Renal cortex interstitium (tissue), 15 donors: Measurements from ENCODE around the gene PDE6C. TPM values are rescaled to one million over a fixed set of nuclear protein-coding genes. Genes with fewer than 3 reads are reported as not detected.

Experiments used
- DNase-seq, 11 donors: peaks; one replicate each; pipeline ENCODE4 v3.0.0-alpha.2; 2013; ENCODE audit warnings: low read depth in 9 of 11, low spot score in 4 of 11; ENCODE audit errors: extremely low read depth in 1 of 11
- long read RNA-seq, 16 experiments: transcript quantifications; one replicate each; lab custom pipeline, GENCODE V29; 2026
- polyA plus RNA-seq, 3 donors: library from polyadenylated mRNA; unstranded; fragments of 120-200 nt; gene quantifications; one replicate each; pipeline ENCODE4 v1.2.1, GENCODE V29; 2013; ENCODE audit not compliant: insufficient read length in 3 of 3

The PDE6C gene
- 1 to 10 TPM in 1 of 3 donors, under 1 TPM in 2; 0.40 to 1.1 (median 0.69) TPM for polyA plus RNA-seq
- long read RNA-seq, donor 1, result 0 reads
- long read RNA-seq, donor 2, result 0 reads
- long read RNA-seq, donor 3, result 0 reads
- long read RNA-seq, donor 4, result 0 reads
- long read RNA-seq, donor 5, result 0 reads
- long read RNA-seq, donor 6, result 0 reads
- long read RNA-seq, donor 7, result 0 reads
- long read RNA-seq, donor 8, result 0 reads
- long read RNA-seq, donor 9, result 0 reads
- long read RNA-seq, donor 10, result 0 reads
- long read RNA-seq, donor 11, result 0 reads
- long read RNA-seq, donor 12, result 0 reads
- long read RNA-seq, donor 13, result 0 reads
- long read RNA-seq, donor 14, result 0 reads
- long read RNA-seq, donor 15, result 0 reads
- long read RNA-seq, donor 16, result 0 reads

DNA sequence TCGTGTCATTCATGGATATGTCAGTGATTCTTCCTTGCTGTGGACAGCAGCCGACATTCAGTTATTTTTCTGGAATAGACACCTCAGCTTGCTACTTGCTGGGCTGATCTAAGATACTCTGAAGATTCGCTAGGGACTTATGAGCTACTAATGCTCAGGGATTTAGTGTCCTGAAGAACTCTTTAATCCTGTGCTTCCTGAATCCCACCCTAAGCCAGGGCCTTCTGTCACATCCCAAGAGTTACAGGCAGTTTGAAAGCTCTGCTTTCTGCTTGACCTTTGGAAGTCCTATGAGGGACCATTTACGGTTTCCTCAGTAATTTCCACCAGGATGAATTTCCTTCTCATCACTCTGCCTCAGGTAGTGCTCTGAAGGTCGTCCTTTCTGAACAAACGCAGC, at the start of gene PDE6C:
Gene PDE6C (plus strand): TSS at position 227 of the 400 bp plus-strand sequence. CDS start 189 bp downstream, outside the sequence.
- DNase-seq, result no peak

DNA sequence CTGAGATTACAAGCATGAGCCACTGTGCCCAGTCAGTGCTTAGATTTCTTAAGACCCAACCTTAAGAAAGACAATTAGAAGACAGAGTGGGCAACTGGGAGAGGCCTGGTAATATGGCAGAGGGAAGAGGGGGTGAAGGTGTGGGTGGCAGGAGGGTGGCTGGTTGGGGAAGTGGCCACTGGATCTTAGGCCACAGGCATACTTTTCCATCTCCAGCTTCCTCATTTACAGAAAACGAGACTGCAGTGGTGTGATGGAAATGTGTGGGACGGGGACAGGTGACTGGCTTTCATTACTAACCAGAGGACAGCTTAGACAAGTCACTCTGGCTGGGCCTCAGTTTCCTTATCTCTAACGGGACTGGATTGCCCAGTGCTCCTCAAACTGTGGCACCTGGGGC, 46.9 kb upstream of the PDE6C start:
- DNase-seq, result no peak

DNA sequence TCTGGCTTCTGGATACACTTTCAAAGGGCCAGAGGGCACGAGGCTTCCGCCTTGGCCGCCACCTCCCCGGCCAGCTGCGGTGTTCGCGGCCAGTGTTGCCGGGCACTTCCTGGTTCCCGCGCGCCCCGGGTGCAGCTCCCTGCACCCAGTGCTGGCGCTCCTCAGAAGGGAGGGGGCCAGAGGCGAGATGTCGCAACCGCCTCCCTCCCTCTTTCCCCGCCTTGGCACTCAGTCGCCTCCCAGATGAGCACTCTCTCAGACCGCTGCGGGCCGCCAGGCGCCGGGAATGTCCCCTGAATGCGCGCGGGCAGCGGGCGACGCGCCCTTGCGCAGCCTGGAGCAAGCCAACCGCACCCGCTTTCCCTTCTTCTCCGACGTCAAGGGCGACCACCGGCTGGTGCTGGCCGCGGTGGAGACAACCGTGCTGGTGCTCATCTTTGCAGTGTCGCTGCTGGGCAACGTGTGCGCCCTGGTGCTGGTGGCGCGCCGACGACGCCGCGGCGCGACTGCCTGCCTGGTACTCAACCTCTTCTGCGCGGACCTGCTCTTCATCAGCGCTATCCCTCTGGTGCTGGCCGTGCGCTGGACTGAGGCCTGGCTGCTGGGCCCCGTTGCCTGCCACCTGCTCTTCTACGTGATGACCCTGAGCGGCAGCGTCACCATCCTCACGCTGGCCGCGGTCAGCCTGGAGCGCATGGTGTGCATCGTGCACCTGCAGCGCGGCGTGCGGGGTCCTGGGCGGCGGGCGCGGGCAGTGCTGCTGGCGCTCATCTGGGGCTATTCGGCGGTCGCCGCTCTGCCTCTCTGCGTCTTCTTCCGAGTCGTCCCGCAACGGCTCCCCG, 45.7 kb upstream of the PDE6C start, which contains the start of gene FFAR4:
Gene FFAR4 (plus strand): TSS at position 231 of the 842 bp plus-strand sequence. CDS start 56 bp downstream, at position 287.
- DNase-seq, result no peak

DNA sequence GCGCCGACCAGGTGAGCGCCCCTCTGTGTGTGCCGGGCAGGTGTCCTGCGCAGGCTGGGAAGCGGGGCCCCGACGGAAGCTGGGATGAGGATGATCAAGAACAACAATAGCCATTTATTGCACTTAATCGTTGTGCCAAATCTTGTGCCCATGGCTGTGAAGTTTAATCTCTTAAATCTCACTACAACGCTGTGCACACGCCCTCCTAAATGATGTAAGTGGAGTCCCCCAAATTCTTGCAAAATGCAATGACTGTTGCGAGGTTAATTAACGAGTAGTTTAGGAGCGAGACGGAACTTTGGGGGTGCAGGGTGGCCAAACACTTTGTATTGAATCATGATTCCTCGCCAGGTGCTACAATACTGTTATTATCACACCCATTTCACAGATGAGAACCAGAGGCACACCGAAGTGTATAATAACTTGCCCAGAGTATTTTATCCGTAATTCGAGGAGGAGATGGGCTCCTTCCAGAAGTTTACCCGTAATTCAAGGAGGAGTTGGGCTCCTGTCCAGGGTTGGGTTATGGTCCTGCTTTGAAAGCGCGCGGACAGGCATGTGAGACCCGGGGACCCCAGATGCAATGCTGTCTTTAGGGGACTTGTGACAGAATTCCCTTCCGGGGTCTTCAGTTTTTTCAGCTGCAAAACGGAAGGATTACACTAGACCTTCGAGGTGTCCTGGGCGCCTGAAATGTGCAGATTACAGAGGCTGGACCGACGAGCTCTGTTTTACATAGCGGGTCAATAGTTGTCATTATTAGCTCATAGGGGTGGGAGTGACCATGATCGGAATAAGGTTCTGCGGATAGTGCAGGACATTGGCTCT, 44.8 kb upstream of the PDE6C start:
- no peak for DNase-seq

DNA sequence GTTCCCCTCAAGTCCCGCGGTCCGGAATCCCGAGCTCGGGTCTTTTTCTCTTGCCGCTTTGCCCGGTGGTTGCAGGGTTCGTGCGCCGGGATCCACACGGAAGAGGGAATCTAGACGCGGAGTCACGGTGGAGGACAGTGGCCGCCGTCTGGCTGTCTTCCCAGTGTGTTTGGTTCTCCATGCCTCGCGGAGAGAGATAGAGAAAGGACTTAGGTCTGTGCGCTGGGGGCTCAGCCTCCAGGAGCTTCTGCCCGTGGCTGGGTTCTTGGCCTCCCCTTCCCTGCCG, 44.3 kb upstream of the PDE6C start:
- DNase-seq, result no peak

DNA sequence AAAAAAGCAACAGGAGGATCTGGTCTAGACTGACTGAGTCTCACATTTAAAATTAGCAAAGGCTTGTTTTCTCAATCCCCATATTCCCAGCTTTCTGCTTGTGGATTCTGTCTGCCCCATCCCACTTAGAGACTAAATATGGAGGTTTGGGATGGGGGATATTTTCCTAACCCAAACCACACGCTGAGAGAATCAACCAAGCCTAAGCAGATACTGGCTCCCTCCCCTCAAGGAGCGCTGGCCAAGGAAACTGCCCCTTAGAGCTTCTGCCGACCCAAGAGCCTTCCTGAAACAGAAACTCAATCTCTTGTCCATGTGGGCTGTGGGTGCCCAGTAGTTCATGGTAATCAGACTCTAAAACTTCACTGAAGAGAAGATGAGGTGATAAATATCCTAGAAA, 42.0 kb upstream of the PDE6C start:
- DNase-seq, result no peak

DNA sequence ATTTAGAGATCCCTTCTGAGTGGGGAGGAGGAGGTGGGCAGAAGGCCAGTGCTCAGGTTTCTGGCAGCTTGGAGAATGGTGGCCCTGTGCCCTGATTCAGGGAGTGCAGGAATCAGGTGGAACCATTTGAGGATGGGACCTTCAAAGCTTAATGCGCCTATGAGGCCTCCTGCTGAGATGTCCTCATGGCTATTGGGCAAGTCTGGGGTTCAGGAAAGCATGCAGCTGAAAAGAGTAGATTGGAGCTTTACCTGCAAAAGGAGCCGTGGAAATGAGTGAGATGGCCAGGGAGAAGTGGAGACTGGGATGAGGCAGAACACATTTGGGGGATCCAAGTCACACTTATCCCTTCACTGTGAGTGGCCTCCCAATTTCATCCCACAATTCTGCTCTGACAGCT, 39.7 kb upstream of the PDE6C start:
- no peak for DNase-seq

DNA sequence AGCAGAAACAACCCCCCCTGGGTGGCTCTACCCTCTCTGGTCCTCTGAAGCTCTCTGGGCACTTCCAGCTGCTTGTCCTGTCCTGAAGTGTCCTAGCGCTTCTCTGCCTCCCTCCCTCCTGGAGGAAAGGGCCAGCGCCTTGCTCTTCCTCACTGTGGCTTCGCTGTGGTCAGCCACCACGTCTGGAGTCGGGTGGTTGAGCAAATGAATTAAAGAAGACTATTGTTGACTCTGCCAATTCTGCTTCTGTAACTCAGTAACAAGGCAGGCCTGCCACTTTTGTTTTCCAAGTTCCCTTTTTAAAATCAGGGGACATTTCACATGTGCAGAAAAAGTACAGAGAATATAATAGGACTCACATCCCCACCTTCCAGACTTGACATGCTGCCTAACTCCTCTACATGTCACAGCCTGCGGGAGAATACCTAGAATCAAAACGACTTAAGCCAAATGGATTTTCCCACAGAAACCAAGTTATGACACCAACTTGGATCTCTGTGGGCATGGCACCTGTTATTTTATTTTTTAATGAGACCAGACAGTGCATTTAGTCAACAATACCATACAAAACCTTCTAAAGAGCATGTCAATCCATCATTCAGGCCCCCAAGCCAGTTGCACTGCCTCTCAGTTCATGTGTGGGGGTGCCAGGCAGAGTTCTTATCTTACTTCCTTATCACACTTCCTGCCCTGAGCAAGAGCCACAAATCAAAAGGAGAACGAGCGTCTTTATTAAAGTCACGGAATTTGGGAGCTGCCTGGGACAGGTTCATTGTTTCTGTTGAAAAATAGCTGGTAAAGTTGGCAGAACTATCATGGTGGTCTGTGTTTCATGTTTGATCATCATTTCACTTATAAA, 39.1 kb upstream of the PDE6C start:
- DNase-seq, result no peak

DNA sequence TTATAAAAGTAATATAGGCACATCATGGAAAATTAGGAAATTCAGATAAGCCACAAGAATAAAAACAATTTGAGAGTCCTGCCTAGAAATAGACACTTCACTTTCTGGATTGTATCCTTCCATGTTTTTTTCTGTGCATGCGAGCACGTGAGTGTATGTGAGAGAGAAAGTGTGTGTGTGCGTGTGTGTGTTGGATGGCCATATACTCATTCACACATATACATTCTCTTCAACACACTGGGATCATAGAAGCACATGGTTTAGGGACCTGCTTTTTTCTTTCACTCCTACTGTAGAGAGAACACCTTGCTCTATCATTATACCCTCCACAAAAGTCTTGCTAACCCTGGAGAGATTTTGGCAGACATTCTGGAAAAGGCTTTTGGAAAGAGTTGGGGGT, 38.4 kb upstream of the PDE6C start:
- DNase-seq, result no peak

DNA sequence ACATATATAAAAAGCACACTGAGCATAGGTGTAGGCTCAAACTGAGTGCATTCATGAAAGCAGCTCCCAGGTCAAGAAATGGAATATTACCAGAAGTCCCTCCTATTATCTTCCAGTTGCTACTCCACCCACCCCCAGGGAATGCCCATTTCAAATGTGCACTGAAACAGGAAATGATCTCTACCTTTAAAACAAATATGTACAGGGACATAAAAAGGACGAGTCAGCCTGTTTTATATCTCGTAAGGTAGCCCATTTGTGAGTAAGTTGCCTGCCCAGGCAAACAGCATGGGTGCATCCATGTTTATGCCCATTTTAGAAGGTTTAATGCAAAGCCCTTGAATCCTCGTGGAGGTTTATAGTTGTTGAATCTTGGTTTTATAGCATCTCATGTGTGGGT, 35.4 kb upstream of the PDE6C start:
- DNase-seq, result no peak

DNA sequence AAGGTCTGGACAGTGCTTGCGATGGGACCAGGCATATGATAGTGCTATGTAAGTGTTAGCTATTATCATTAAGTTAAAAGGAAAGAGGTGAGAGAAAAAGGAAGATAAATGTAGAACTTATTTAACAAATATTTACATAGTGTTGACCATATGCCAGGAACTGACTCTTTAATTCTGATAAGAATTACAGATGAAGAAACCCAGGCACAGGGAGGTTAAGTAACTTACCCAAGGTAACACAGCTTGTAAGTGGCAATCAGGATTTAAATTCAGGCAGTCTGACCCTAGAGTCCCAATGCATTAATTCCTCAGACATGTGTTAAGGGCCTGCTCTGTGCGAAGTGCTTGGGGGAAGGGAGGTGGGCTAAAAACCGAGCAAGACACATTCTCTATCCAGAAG, 34.8 kb upstream of the PDE6C start:
- DNase-seq, result no peak

DNA sequence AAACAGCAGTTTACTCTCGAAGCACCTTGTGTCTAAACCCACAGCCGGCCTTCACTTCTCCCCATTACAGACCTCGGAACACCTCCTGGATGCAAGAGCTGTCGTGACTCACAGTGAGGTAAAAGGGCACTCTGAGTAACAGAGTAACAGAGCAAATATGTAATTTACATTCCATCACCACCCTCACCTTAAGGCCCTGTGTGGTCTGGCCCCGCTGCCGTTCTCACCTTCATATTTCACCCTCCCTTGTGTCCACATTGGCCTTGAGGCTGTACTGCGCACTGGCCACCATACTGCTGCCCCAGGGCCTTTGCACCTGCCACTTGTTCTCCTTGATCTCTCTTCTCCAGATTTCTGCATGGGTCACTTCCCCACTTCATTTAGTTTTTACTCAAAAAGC, 33.2 kb upstream of the PDE6C start:
- no peak for DNase-seq

DNA sequence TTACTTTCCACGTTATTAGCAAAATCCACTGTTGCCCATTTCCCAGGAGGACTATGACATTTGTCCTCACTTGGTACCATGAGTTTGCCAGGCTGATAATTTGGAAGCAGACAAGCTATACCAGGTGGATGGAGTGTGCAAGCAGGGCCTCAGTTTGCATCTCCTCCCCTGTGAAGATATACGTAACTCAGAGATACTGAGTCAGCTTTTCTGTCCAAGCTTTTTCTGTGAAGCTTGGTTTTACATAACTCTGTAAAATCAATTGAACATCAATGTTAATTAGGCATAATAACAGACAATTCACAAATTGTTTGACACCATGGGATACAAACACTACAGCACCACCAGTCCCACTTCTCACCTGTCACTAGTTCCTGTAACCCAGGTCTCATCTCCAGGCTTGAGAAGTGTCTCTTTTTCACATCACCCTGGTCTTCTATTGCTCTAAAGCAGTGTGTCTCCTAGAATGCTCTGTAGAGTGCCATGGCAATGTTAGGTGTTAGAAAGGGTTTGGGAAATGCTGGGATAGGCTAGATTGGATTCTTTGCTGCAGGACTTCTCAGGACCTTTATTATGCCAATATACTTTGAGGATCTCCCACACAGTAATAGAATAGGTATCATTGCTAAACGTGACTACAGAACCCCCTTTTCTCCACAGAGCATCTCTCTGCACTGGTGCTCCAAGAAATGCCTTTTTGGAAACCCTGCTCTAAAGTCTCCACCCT, 32.2 kb upstream of the PDE6C start:
- no peak for DNase-seq

DNA sequence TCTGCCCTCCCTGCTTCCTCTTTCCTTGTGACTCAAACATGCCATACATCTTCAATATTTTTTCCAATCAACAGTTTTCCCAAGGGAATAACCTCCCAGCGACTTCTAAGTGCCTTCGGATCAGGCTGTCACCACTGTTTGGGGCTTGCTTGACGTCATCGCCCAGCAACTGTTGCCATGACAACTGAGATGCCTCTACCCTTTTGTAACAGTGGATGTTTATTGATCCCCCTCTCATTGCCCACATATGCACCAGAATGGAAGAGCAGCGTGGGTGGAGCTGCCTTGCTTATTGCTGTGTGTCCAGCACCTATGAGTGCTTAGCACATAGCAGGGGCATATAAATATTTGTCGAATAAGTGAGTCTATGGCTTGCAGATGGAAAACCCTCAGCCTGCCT, 31.5 kb upstream of the PDE6C start:
- DNase-seq, result no peak

DNA sequence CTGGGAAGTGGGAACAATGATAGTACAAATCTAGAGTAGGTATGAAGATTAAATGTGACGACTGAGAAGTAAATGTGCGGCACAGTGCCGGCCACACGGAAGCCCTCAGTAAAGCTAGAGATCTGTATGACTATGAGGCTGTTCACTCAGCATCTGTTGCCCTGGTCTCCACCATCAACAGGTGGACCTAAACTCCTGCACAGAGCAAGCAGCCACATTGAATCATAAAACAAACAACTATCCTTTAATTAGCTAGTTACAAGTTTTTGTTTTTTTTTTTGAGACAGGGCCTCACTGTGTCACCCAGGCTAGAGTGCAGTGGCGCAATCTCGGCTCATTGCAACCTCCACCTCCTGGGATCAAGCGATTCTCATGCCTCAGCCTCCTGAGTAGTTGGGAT, 27.9 kb upstream of the PDE6C start:
- DNase-seq, result no peak

DNA sequence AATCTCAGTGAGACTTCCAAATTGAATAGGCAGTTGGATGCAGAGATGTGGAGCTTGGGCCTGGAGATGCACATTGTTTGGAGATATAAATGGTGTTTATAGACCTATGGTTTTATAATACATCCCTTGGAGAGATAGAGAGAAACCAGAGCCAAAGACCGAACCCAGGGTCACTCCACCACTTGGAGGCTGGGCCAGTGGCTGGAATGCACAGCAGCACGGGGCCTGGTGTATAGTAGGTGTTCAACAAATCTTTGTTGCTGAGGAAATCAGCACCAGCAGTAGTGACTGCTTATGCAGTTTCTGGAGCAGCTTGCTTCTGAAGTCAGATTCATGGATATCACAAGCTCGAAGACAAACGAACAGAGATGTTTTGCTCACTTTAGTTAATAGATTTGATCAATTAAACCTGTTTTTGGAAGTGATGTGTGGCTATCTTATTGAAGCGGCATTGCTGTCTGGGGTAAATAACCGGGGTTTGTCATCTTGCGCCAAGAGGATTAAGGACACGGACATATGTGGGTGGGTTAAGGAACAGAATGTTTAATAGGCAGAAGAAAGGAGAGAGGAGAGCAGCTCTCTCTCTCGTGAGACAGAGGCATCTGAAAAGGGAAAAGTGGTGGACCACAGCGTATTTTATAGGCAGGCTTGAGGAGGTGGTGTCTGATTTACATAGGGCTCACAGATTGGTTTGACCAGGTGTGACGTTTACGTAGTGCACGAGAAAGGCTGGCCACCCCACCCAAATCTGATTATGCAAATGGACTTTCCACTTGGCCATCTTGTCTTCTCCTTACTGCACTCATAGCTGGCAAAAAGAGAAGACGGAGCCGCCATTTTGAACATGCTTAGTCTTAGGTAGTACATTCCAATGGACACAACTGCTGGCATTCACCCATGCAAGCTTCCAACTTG, 22.4 kb upstream of the PDE6C start:
- no peak for DNase-seq

DNA sequence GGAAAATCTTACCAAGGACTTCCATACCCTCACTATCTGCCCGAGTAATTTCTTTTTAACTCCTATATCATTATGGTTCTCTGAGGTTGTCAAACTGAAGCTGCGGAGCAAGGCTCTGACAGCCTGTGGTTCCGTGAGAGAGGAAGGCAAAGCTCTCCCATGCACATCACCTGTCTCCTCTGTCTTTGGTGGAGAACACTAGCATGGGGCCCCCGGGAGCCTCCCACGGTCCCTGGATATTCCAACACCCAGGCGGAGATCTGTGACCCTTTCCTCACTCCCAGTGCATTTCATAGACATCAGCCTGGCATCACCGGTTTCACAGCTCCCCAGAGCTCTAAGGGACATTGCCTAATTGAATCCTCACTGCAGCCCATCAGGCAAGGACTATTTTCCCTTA, 21.7 kb upstream of the PDE6C start:
- no peak for DNase-seq
